Rectal smooth muscle tissue (tissue), 1 donor: ENCODE data around the gene ETNPPL.

ENCODE experiments used
- H3K27ac ChIP-seq: one replicate; pipeline ENCODE4 v1.7.0; 2013; ENCODE audit warnings: low read depth, low read length, inconsistent platforms
- H3K27me3 ChIP-seq: one replicate; pipeline ENCODE4 v1.7.0; 2013; ENCODE audit warnings: low read length; ENCODE audit not compliant: control insufficient read depth, insufficient read depth
- H3K36me3 ChIP-seq: one replicate; pipeline ENCODE4 v1.7.0; 2013; ENCODE audit warnings: low read length; ENCODE audit not compliant: control insufficient read depth, insufficient read depth
- H3K4me1 ChIP-seq: one replicate; pipeline ENCODE4 v1.7.0; 2013; ENCODE audit warnings: low read length; ENCODE audit not compliant: control insufficient read depth, insufficient read depth
- H3K4me3 ChIP-seq: one replicate; pipeline ENCODE4 v1.7.0; 2013; ENCODE audit warnings: low read length
- H3K9ac ChIP-seq: one replicate; pipeline ENCODE4 v1.7.0; 2013; ENCODE audit warnings: low read length

Gene ETNPPL

GRCh38 chr4:108709722-108710121 lies 53.1 kb downstream of the ETNPPL start:
- H3K4me3 ChIP-seq: no peak overlapping the region
- no peak overlapping the region for H3K27ac ChIP-seq
- H3K4me1 ChIP-seq: no peaks in the 10 kb centered on the region
- no peaks in the 10 kb centered on the region for H3K27me3 ChIP-seq
- H3K36me3 ChIP-seq: no peaks in the 10 kb centered on the region
- no peak overlapping the region for H3K9ac ChIP-seq

GRCh38 chr4:108709234-108709633 lies 53.6 kb downstream of the ETNPPL start:
- no peak overlapping the region for H3K4me3 ChIP-seq
- no peaks in the 10 kb centered on the region for H3K27me3 ChIP-seq
- H3K36me3 ChIP-seq: no peaks in the 10 kb centered on the region
- no peaks in the 10 kb centered on the region for H3K4me1 ChIP-seq
- H3K27ac ChIP-seq: no peak overlapping the region
- no peak overlapping the region for H3K9ac ChIP-seq

- no peaks in the 10 kb centered on the region for H3K4me1 ChIP-seq
- no peaks in the 10 kb centered on the region for H3K36me3 ChIP-seq
- no peak overlapping the region for H3K9ac ChIP-seq
- H3K27me3 ChIP-seq: no peaks in the 10 kb centered on the region
- H3K27ac ChIP-seq: no peak overlapping the region
- H3K4me3 ChIP-seq: no peak overlapping the region
Observed at GRCh38 chr4:108706289-108706688, 56.6 kb downstream of the ETNPPL start.

GRCh38 chr4:108703966-108704365 lies 58.9 kb downstream of the ETNPPL start:
- Histone ChIP-seq H3K27me3 (no peaks in the 10 kb centered on the region), H3K4me3 (no peak overlapping the region), H3K9ac (no peak overlapping the region), H3K36me3 (no peaks in the 10 kb centered on the region), H3K4me1 (no peaks in the 10 kb centered on the region), H3K27ac (no peak overlapping the region)

GRCh38 chr4:108703370-108703769 lies 59.5 kb downstream of the ETNPPL start:
- H3K4me1 ChIP-seq: no peaks in the 10 kb centered on the region
- H3K27me3 ChIP-seq: no peaks in the 10 kb centered on the region
- H3K27ac ChIP-seq: no peak overlapping the region
- H3K9ac ChIP-seq: no peak overlapping the region
- H3K4me3 ChIP-seq: no peak overlapping the region
- no peaks in the 10 kb centered on the region for H3K36me3 ChIP-seq

- Histone ChIP-seq H3K27ac (no peak overlapping the region), H3K27me3 (no peaks in the 10 kb centered on the region), H3K4me3 (no peak overlapping the region), H3K9ac (no peak overlapping the region), H3K4me1 (no peaks in the 10 kb centered on the region), H3K36me3 (no peaks in the 10 kb centered on the region)
Observed at GRCh38 chr4:108702960-108703359, 59.9 kb downstream of the ETNPPL start.

GRCh38 chr4:108700081-108700757 lies 62.6 kb downstream of the ETNPPL start:
- Histone ChIP-seq H3K4me1 (no peaks in the 10 kb centered on the region), H3K27me3 (no peaks in the 10 kb centered on the region), H3K36me3 (no peaks in the 10 kb centered on the region), H3K9ac (no peak overlapping the region), H3K4me3 (no peak overlapping the region), H3K27ac (no peak overlapping the region)

GRCh38 chr4:108696160-108696559 lies 66.7 kb downstream of the ETNPPL start:
- no peak overlapping the region for H3K9ac ChIP-seq
- H3K27me3 ChIP-seq: no peaks in the 10 kb centered on the region
- no peak overlapping the region for H3K4me3 ChIP-seq
- no peaks in the 10 kb centered on the region for H3K36me3 ChIP-seq
- H3K27ac ChIP-seq: no peak overlapping the region
- no peaks in the 10 kb centered on the region for H3K4me1 ChIP-seq

- H3K4me3 ChIP-seq: no peak overlapping the region
- H3K27me3 ChIP-seq: no peaks in the 10 kb centered on the region
- H3K27ac ChIP-seq: no peak overlapping the region
- H3K4me1 ChIP-seq: no peaks in the 10 kb centered on the region
- H3K9ac ChIP-seq: no peak overlapping the region
- no peaks in the 10 kb centered on the region for H3K36me3 ChIP-seq
Observed at GRCh38 chr4:108695062-108695461, 67.8 kb downstream of the ETNPPL start.

GRCh38 chr4:108694423-108694822 lies 68.4 kb downstream of the ETNPPL start:
- Histone ChIP-seq H3K27ac (no peak overlapping the region), H3K36me3 (no peaks in the 10 kb centered on the region), H3K27me3 (no peaks in the 10 kb centered on the region), H3K4me1 (no peaks in the 10 kb centered on the region), H3K4me3 (no peak overlapping the region), H3K9ac (no peak overlapping the region)

- H3K4me3 ChIP-seq: no peak overlapping the region
- H3K4me1 ChIP-seq: no peaks in the 10 kb centered on the region
- H3K27ac ChIP-seq: no peak overlapping the region
- H3K27me3 ChIP-seq: no peaks in the 10 kb centered on the region
- no peaks in the 10 kb centered on the region for H3K36me3 ChIP-seq
- no peak overlapping the region for H3K9ac ChIP-seq
Observed at GRCh38 chr4:108693819-108694218, 69.0 kb downstream of the ETNPPL start.

GRCh38 chr4:108693211-108693610 lies 69.6 kb downstream of the ETNPPL start:
- H3K4me1 ChIP-seq: no peaks in the 10 kb centered on the region
- no peak overlapping the region for H3K4me3 ChIP-seq
- H3K27ac ChIP-seq: no peak overlapping the region
- H3K36me3 ChIP-seq: no peaks in the 10 kb centered on the region
- H3K27me3 ChIP-seq: no peaks in the 10 kb centered on the region
- H3K9ac ChIP-seq: no peak overlapping the region
